Measurements from ENCODE around the gene CAMK4.

CAMK4 gene

GRCh38 chr5:111478266-111478665, 254.1 kb downstream of the CAMK4 start:
- DNase-seq: no peak
- CTCF ChIA-PET: interaction anchor here (1.1 to 2.6 kb wide), 4 partner anchors 8 to 321 kb away, joined by 3 to 15 read pairs (median 3); no protein-coding TSS in a partner anchor

GRCh38 chr5:111478898-111479297, 254.7 kb downstream of the CAMK4 start:
- Mint-ChIP-seq H3K9me3 (no peaks in the 10 kb centered on the region), H3K4me1 (no peaks in the 10 kb centered on the region), H3K36me3 (peaks cover 48% of the 10 kb centered on the region), H3K27me3 (no peaks in the 10 kb centered on the region), H3K27ac (no peak overlapping the region), H3K4me3 (no peak overlapping the region)
- CTCF ChIA-PET: interaction anchor here (1.2 to 2.6 kb wide), 2 partner anchors 9 to 322 kb away, joined by 3 to 15 read pairs; no protein-coding TSS in a partner anchor
- no peak for DNase-seq

More at GRCh38 chr5:111478266-111478665, 254.1 kb downstream of the CAMK4 start:
- H3K4me1 Mint-ChIP-seq: no peaks in the 10 kb centered on the region
- H3K27ac Mint-ChIP-seq: no peak overlapping the region
- no peaks in the 10 kb centered on the region for H3K27me3 Mint-ChIP-seq
- no peak overlapping the region for H3K4me3 Mint-ChIP-seq
- peaks cover 47% of the 10 kb centered on the region for H3K36me3 Mint-ChIP-seq
- H3K9me3 Mint-ChIP-seq: no peaks in the 10 kb centered on the region

- Mint-ChIP-seq H3K27ac (no peak overlapping the region), H3K27me3 (no peaks in the 10 kb centered on the region), H3K9me3 (no peaks in the 10 kb centered on the region), H3K4me3 (no peak overlapping the region), H3K36me3 (peaks cover 53% of the 10 kb centered on the region), H3K4me1 (no peaks in the 10 kb centered on the region)
- CTCF ChIA-PET: interaction anchor here (0.7 kb wide), 1 partner anchor 321 kb away, joined by 3 read pairs; no protein-coding TSS in a partner anchor
- no peak for DNase-seq
Measured at GRCh38 chr5:111480346-111480745, 256.2 kb downstream of the CAMK4 start.

- H3K27me3 Mint-ChIP-seq: no peaks in the 10 kb centered on the region
- DNase-seq: no peak
- H3K4me1 Mint-ChIP-seq: peaks cover 4% of the 10 kb centered on the region
- peaks cover 60% of the 10 kb centered on the region for H3K36me3 Mint-ChIP-seq
- CTCF ChIA-PET: no interaction called here
- H3K9me3 Mint-ChIP-seq: no peaks in the 10 kb centered on the region
- no peak overlapping the region for H3K4me3 Mint-ChIP-seq
- no peak overlapping the region for H3K27ac Mint-ChIP-seq
Measured at GRCh38 chr5:111486055-111486454, 261.9 kb downstream of the CAMK4 start.

GRCh38 chr5:111486926-111487325, 262.7 kb downstream of the CAMK4 start:
- no peak for DNase-seq
- Mint-ChIP-seq H3K36me3 (peaks cover 60% of the 10 kb centered on the region), H3K27me3 (no peaks in the 10 kb centered on the region), H3K4me1 (peaks cover 4% of the 10 kb centered on the region), H3K27ac (no peak overlapping the region), H3K4me3 (no peak overlapping the region), H3K9me3 (no peaks in the 10 kb centered on the region)
- CTCF ChIA-PET: no interaction called here

- Mint-ChIP-seq H3K4me1 (peaks cover 4% of the 10 kb centered on the region), H3K27me3 (no peaks in the 10 kb centered on the region), H3K9me3 (no peaks in the 10 kb centered on the region), H3K4me3 (no peak overlapping the region), H3K36me3 (peaks cover 57% of the 10 kb centered on the region), H3K27ac (no peak overlapping the region)
- no peak for DNase-seq
- CTCF ChIA-PET: no interaction called here
Measured at GRCh38 chr5:111488353-111488752, 264.2 kb downstream of the CAMK4 start.

GRCh38 chr5:111493031-111493430, 268.8 kb downstream of the CAMK4 start:
- H3K36me3 Mint-ChIP-seq: peaks cover 43% of the 10 kb centered on the region
- H3K27ac Mint-ChIP-seq: peak overlapping the region; percentile 6
- no peak overlapping the region for H3K4me3 Mint-ChIP-seq
- H3K4me1 Mint-ChIP-seq: peaks cover 5% of the 10 kb centered on the region
- DNase-seq: no peak
- CTCF ChIA-PET: no interaction called here
- no peaks in the 10 kb centered on the region for H3K9me3 Mint-ChIP-seq
- H3K27me3 Mint-ChIP-seq: no peaks in the 10 kb centered on the region

GRCh38 chr5:111494355-111494999, 270.3 kb downstream of the CAMK4 start:
- Mint-ChIP-seq H3K4me3 (no peak overlapping the region), H3K9me3 (no peaks in the 10 kb centered on the region), H3K27ac (peak overlapping the region; percentile 14), H3K4me1 (peaks cover 15% of the 10 kb centered on the region), H3K36me3 (peaks cover 48% of the 10 kb centered on the region), H3K27me3 (no peaks in the 10 kb centered on the region)
- no peak for DNase-seq
- CTCF ChIA-PET: interaction anchor here (0.8 kb wide), 1 partner anchor 162 kb away, joined by 3 read pairs; no protein-coding TSS in a partner anchor

- Mint-ChIP-seq H3K4me1 (peaks cover 18% of the 10 kb centered on the region), H3K36me3 (peaks cover 48% of the 10 kb centered on the region), H3K4me3 (no peak overlapping the region), H3K9me3 (no peaks in the 10 kb centered on the region), H3K27ac (peak overlapping the region; percentile 14), H3K27me3 (no peaks in the 10 kb centered on the region)
- CTCF ChIA-PET: interaction anchor here (2.0 kb wide), 1 partner anchor 36 kb away, joined by 14 read pairs; no protein-coding TSS in a partner anchor
- no peak for DNase-seq
Measured at GRCh38 chr5:111495159-111495558, 271.0 kb downstream of the CAMK4 start.

- Mint-ChIP-seq H3K36me3 (peaks cover 51% of the 10 kb centered on the region), H3K4me3 (no peak overlapping the region), H3K27me3 (no peaks in the 10 kb centered on the region), H3K4me1 (peaks cover 20% of the 10 kb centered on the region), H3K27ac (peak overlapping the region; percentile 75), H3K9me3 (no peaks in the 10 kb centered on the region)
- CTCF ChIA-PET: interaction anchor here (0.6 to 1.3 kb wide), 2 partner anchors 13 to 33 kb away, joined by 3 read pairs; no protein-coding TSS in a partner anchor
- DNase-seq: no peak
Measured at GRCh38 chr5:111498346-111498745, 274.2 kb downstream of the CAMK4 start.

GRCh38 chr5:111502956-111503355, 278.8 kb downstream of the CAMK4 start:
- Mint-ChIP-seq H3K36me3 (peaks cover 55% of the 10 kb centered on the region), H3K27me3 (no peaks in the 10 kb centered on the region)

GRCh38 chr5:111505096-111505495, 280.9 kb downstream of the CAMK4 start:
- peaks cover 46% of the 10 kb centered on the region for H3K36me3 Mint-ChIP-seq
- peaks cover 42% of the 10 kb centered on the region for H3K4me1 Mint-ChIP-seq
- H3K27ac Mint-ChIP-seq: no peak overlapping the region
- DNase-seq: no peak
- no peaks in the 10 kb centered on the region for H3K9me3 Mint-ChIP-seq
- H3K27me3 Mint-ChIP-seq: no peaks in the 10 kb centered on the region
- H3K4me3 Mint-ChIP-seq: no peak overlapping the region
- CTCF ChIA-PET: no interaction called here

More at GRCh38 chr5:111502956-111503355, 278.8 kb downstream of the CAMK4 start:
- H3K9me3 Mint-ChIP-seq: no peaks in the 10 kb centered on the region
- peaks cover 37% of the 10 kb centered on the region for H3K4me1 Mint-ChIP-seq
- no peak overlapping the region for H3K27ac Mint-ChIP-seq
- CTCF ChIA-PET: no interaction called here
- no peak overlapping the region for H3K4me3 Mint-ChIP-seq
- no peak for DNase-seq

GRCh38 chr5:111507276-111507675, 283.1 kb downstream of the CAMK4 start:
- no peaks in the 10 kb centered on the region for H3K27me3 Mint-ChIP-seq
- peaks cover 54% of the 10 kb centered on the region for H3K4me1 Mint-ChIP-seq
- CTCF ChIA-PET: interaction anchor here (1.5 to 2.1 kb wide), 2 partner anchors 24 to 349 kb away, joined by 4 to 8 read pairs; no protein-coding TSS in a partner anchor
- H3K36me3 Mint-ChIP-seq: peaks cover 39% of the 10 kb centered on the region
- H3K27ac Mint-ChIP-seq: no peak overlapping the region
- DNase-seq: no peak
- no peak overlapping the region for H3K4me3 Mint-ChIP-seq
- H3K9me3 Mint-ChIP-seq: no peaks in the 10 kb centered on the region

- CTCF ChIA-PET: no interaction called here
Measured at GRCh38 chr5:111509119-111509518, 284.9 kb downstream of the CAMK4 start.

More at GRCh38 chr5:111509119-111509518, 284.9 kb downstream of the CAMK4 start:
- H3K27me3 Mint-ChIP-seq: no peaks in the 10 kb centered on the region
- H3K4me3 Mint-ChIP-seq: peak overlapping the region; percentile 84
- DNase-seq: no peak
- H3K4me1 Mint-ChIP-seq: peaks cover 60% of the 10 kb centered on the region
- H3K27ac Mint-ChIP-seq: no peak overlapping the region
- no peaks in the 10 kb centered on the region for H3K9me3 Mint-ChIP-seq
- peaks cover 34% of the 10 kb centered on the region for H3K36me3 Mint-ChIP-seq

All from activated naive CD4-positive, alpha-beta T cell treated with anti-CD3 and anti-CD28 coated beads, Interleukin-2, amount 10 ng/mL, durations not matched to agents 7 days and 5 days (primary cell).